OCI-M1 (cell line): ENCODE results near the gene SLC44A4.
"Not testable (repeated sequence)": the region's sequence is repeated elsewhere in the genome, so short reads cannot be mapped to it uniquely, and the experiment has no call there.

Source experiments
- DNase-seq: peaks from one replicate; lab custom pipeline; 2025; lab: John Stamatoyannopoulos, UW

SLC44A4 gene

DNA sequence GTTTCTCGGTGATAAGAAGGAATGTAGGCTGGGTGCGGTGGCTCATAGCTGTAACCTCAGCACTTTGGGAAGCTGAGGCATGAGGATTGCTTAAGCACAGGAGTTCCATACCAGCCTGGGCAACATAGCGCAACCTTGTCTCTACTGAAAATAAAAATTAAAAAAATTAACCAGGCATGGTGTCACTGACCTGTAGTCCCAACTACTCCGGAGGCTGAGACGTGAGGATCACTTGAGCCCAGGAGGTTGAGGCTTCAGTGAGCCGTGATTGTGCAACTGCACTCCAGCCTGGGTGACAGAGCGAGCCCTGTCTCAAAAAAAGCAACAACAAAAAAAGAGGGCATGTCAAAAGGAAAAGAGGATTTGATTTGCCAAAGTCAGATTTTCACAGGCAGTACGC, 20.1 kb downstream of the SLC44A4 start:
- DNase-seq = no peak

DNA sequence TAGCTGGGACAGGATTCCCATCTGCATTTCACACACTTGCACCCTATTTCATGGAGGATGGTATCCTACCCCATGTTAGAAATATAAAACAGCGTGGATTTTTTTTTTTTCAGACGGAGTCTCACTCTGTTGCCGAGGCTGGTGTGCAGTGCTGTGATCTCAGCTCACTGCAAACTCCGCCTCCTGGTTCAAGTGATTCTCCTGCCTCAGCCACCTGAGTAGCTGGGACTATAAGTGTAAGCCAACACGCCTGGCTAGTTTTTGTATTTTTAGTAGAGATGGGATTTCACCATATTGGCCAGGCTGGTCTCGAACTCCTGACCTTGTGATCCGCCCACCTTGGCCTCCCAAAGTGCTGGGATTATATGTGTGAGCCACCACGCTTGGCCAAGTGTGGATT, 21.0 kb downstream of the SLC44A4 start:
- DNase-seq = not testable (repeated sequence)

DNA sequence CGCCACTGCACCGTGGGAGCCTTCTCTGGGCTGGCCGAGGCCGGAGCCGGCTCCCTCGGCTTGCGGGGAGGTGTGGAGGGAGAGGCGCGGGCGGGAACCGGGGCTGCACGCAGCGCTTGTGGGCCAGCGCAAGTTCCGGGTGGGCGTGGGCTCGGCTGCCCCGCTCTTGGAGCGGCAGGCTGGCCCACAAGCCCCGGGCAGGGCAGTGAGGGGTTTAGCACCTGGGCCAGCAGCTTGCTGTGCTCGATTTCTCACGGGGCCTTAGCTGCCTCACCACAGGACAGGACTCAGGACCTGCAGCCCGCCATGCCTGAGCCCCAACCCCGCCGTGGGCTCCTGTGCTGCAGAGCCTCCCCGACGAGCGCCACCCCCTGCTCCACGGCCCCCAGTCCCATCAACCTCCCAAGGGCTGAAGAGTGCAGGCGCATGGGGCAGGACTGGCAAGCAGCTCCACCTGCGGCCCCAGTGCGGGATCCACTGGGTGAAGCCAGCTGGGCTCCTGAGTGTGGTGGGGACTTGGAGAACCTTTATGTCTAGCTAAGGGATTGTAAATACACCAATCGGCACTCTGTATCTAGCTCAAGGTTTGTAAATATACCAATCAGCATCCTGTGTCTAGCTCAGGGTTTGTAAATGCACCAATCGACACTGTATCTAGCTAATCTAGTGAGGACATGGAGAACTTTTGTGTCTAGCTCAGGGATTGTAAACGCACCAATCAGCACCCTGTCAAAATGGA, 26.6 kb downstream of the SLC44A4 start:
- DNase-seq = not testable (repeated sequence)

DNA sequence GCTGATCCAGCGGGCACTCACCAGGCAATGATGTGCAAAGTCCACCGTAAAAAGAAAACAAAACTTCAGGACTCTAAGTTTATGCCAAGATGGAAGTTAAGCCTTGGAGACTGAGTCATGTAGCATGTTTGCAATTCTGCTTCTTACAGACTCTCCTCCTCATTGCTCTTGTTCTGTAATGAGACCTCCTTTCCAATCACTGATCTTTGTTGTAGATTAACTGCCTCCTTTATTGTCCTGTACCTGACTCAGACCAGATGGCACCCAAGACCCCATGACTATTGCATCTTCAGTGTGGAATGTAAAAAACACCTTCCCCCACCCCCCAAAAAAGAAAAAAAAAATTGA, 27.3 kb downstream of the SLC44A4 start:
- no peak for DNase-seq

DNA sequence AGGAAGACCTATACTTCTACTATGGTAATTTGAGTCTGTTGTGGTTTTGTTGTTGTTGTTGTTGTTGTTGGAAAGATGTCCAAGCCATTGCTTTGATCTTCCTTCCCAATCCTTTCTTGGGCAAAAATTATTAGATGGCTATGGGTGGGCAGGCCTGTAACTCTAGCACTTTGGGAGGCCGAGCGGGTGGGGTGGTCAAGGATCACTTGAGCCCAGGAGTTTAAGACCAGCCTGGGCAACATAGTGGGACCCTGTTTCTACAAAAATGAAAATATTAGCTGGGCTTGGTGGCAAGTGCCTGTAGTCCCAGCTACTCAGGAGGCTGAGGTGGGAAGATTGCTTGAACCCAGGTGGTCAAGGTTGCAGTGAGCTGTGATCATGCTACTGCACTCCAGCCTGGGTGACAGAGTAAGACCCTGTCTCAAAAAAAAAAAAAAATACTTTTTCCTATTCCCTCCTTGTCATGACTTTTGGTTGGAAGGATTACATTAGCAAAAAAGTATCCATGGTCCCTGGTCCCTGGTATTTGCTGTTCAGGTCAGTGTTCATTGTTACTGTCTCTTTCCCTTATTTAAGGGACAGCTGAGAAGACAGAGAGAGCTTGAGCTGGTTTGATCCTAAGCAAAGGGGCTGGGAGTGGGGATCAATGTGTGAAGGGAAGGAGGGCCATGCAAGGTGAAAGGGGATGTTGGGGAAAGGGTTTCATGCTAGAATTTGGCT, 27.9 kb downstream of the SLC44A4 start:
- DNase-seq = no peak

DNA sequence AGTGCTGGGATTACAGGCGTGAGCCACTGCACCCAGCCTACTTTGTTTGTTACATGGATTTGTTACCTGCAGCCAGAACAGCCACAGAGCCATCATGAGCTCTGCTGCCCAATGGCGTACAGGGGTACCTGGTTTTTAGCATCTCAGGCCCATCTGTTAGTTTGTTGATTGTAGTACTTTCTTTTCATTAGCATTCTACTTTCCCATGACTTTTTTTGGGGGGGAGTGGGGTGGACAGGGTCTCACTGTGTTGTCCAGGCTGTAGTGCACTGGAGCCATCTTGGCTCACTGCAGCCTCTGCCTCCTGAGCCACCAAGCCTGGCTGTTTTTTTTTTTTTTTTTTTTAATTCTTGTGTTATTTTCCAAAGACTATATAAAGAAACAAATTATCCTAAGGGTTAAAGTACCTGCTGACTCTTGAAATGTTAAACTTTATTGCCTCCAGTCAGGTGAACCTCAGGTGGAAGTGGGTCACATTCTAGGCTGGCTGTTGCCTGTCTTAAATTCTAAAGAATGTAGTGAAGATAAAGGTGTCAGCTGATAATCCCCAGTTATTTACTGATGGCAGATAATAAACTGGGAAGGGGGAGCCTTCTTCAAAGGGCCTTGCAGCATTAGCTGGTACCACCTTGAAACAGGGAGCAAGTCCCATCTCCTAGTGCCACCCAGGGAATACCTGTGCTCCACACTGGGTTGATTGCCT, 31.4 kb downstream of the SLC44A4 start:
- no peak for DNase-seq

DNA sequence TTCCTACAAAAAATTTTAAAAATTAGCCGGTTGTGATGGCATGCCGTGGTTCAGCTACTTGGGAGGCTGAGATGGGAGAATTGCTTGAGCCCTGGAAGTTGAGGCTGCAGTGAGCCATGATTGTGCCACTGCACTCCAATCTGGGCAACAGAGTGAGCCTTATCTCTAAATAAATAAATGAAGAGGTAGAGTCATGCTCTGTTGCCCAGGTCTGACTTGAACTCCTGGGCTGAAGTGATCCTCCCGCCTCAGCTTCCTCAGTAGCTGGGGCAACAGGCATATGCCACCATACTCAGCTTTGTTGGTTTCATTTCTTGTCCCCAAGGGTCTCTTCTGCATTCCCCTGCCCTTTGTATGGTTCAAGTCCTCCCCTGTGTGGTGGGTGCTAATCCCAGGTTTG, 34.3 kb downstream of the SLC44A4 start:
- no peak for DNase-seq

DNA sequence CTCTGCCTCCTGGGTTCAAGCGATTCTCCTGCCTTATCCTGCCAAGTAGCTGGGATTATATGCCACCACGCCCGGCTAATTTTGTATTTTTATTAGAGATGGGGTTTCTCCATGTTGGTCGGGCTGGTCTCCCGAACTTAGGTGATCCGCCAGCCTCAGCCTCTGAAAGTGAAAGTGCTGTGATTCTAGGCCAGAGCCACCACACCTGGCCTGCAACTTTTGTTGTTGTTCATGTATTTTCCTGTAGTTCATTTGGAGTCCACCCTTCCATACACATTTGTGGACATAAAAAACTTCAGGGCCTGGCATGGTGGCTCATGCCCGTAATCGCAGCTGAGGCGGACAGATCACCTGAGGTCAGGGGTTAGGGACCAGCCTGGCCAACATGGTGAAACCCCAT, 36.7 kb downstream of the SLC44A4 start:
- DNase-seq = no peak

DNA sequence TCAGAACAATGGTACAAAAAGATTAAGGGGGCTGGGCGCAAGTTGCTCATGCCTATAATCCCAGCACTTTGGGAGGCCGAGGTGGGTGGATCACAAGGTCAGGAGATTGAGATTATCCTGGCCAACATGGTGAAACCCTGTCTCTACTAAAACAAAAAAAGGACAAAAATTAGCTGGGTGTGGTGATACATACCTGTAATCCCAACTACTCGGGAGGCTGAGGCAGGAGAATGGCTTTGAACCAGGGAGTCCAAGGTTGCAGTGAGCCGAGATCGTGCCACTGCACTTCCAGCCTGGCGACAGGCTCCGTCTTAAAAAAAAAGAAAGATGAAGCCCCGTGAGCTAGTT, 39.0 kb downstream of the SLC44A4 start:
- DNase-seq = not testable (repeated sequence)

DNA sequence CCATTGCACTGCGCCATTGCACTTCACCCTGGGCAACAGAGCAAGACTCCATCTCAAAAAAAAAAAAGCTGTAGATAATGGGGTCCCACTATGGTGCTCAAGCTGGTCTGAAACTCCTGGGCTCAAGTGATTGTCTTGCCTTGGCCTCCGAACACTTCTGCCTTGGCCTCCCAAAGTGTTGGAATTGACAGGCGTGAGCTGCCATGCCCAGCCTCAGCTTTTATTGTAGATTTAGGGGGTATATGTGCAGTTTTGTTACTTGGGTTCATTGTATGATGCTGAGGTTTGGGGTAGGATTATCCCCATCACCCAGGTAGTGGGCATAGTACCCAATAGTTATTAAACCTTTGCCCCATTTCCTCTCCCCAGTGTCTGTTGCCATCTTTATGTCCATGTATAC, 39.8 kb downstream of the SLC44A4 start:
- no peak for DNase-seq

DNA sequence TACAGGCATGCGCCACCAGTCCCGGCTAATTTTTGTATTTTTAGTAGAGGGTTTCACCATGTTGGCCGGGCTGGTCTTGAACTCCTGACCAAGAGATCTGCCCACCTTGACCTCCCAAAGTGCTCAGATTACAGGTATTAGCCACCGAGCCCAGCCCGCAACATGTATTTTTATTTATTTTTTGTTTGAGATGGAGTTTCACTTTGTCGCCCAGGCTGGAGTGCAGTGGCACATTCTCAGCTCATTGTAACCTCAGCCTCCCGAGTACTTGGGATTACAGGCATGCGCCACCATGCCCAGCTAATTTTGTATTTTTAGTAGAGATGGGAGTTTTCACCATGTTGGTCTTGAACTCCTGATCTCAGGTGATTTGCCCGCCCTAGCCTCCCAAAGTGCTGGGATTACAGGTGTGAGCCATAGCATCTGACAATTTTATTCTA, 40.7 kb downstream of the SLC44A4 start:
- not testable (repeated sequence) for DNase-seq

DNA sequence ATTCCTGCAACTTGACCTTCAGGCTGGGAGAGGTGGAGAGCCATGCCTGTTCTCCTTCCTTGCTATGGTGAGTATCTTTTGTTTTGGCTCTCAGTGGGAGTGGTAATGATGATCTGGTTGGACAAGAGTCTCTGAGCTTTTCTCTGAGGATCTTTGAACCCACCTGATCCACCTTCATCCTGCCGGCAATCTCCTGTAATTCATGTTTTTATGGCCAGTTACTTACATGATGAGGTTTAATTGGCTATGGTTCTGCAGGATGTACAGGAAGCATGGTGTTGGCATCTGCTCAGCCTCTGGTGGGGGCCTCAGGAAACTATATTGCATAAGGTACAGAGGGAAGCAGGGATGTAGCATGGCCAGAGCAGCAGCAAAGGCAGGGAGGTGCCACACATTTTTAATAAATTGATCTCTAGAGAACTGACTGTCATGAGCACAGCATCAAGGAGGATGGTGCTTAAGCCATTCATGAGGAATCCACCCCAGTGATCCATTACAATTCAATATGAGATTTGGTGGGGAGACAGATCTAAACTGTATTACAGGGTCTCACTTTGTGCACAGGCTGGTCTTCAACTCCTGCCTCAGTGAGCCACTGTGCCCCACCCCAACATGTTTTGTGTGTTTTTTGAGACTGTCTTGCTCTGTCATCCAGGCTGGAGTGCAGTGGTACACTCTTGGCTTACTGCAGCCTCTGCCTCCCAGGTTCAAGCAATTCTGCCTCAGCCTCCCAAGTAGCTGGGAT, 41.3 kb downstream of the SLC44A4 start:
- no peak for DNase-seq

DNA sequence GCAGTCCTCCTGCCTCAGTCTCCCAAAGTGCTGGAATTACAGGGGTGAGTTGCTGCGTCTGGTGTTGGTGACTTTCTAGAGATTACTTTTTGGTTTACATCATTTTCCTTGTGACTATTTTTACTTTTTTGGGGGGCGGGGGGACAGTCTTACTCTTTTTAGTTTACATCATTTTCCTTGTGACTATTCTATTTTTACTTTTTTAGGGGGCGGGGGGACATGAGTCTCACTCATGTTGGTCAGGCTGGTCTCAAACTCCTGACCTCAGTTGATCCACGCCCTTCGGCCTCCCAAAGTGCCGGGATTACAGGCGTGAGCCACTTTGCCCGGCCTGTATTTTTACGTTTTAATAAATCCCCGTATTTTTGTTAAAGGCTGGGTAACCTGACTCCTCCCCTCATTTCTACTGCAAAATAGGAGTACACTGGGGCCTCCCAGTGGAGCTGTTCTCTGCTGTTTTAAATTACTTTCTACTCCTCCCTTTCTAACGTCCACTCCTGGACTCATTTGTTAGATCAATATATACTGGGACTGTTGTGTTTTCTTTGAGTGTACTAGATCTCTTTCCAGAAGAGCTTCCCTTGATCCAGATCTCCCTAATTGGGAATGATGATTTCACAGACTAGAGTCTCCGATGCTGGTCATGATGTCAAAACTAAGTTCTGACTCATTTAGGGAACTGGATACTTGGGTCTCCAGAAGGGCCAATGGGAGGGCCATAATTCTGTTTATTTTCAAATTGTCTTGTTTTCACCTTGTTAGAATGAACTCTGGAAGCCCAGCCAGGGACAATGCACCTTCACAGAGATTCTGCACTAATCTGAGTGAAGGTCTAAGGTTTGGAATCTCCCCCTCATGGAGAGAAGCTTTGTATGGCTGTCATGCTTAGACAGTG, 42.1 kb downstream of the SLC44A4 start:
- DNase-seq = peak; percentile 43

DNA sequence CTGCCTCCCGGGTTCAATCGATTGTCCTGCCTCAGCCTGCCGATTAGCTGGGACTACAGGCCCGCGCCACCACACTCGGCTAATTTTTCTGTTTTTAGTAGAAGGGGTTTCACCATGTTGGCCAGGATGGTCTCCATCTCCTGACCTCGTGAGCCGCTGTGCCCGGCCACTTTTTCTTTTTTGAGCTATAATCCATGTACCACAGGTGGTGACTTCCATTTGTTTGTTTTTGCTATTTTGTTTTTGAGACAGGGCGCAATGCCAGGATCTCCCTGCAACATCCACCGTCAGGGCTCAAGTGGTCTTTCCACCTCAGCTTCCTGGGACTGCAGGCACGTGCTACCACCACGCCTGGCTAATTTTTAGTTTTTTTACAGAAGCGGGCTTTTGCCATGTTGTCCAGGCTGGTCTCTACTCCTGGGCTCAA, 42.7 kb downstream of the SLC44A4 start:
- no peak for DNase-seq

DNA sequence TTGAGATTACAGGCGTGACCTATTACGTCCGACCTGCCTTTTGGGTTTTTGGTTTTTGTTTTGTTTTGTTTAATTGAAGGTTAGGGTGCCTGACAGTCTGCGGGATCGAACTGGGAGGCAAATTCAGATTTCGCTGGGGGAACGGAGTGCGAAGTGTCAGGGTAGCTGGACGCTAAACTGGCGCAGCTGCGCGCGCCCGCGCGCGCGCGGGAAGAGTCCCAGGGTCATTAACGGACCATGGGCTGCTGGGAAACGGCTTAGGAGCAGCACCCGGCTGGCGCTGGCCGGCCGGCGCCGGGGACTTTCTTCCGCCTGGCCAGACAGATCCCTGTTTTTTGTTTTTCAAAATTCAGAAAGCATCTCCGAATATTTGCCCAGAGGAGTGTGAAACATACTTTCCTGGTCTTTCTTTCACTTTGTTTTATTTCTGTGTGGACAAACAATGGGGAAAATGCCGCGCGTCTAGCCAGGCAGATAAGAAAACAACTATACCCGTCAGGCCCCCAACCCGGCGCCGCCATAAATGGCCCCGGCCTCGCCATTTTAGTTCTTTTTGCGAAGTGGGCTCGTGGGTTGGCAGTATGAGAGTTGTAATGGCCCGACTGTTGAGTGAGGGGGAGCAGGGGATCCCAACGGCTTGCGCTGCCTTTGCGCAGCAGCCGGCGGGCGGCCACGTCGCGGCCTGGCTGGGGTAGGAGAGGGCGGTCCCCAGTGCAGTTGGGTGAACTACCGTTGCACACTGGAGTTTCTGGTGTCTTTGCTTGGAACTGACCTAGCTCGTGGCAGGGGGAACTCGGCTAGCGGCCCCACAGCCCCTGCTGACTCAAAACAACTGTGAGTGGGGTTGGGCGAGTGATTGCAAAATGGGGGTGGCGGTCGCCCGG, 44.2 kb downstream of the SLC44A4 start:
- peak; percentile 97 for DNase-seq

DNA sequence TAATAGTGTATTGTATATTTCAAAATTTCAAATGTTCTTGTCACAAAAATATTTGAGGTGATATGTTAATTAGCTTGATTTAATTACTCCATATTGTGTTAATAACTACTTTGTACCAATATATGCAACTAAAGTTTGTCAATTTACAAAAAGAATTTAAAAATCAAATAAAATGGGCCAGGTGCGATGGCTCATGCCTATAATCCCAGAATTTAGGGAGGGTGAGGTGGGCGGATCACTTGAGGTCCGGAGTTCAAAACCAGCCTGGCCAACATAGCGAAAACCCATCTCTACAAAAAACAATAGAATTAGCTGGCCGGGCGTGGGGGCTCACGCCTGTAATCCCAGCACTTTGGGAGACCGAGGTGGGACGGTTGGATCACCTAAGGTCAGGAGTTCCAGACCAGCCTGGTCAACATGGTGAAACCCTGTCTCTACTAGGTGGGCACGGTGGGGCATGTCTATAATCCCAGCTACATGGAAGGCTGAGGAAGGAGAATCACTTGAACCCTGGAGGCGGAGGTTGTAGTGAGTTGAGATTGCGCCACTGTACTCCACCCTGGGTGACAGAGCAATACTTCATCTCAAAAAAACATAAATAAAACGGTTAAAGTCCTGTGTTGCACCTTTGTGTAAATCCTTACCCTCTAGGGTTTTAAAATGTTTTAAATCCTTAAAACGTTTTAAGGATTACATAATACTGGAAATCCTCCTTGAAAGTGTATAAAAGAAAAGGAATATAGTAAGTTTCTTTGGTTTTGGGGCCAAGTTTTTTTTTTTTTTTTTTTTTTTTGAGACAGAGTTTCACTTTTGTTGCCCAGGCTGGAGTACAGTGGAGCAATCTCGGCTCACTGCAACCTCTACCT, 47.2 kb downstream of the SLC44A4 start:
- DNase-seq = peak; percentile 58

DNA sequence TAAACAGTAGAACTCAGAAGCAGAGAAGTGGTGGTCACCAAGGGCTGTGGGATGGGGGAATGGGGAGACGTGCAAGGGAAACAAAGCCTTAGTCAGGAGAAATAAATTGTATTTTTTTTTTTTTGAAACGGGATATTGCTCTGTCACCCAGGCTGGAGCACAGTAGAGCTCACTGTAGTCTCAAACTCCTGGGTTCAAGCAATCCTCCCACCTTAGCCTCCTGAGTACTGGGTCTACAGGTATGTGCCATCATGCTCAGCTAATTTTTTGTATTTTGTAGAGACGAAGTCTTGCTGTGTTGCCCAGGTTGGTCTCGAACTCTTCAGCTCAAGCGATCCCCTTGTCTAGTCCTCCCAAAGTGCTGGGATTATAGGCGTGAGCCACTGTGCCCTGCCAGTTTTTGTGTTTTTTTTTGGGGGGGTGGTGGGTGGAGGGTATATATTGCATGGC, 47.9 kb downstream of the SLC44A4 start:
- peak; percentile 61 for DNase-seq

DNA sequence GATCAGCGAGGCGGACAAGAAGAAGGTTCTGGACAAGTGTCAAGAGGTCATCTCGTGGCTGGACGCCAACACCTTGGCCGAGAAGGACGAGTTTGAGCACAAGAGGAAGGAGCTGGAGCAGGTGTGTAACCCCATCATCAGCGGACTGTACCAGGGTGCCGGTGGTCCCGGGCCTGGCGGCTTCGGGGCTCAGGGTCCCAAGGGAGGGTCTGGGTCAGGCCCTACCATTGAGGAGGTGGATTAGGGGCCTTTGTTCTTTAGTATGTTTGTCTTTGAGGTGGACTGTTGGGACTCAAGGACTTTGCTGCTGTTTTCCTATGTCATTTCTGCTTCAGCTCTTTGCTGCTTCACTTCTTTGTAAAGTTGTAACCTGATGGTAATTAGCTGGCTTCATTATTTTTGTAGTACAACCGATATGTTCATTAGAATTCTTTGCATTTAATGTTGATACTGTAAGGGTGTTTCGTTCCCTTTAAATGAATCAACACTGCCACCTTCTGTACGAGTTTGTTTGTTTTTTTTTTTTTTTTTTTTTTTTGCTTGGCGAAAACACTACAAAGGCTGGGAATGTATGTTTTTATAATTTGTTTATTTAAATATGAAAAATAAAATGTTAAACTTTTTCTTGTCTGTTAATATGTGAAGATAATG, 49.0 kb downstream of the SLC44A4 start:
- DNase-seq = peak; percentile 89
